K562 (cell line): ENCODE data around the gene FAM199X. TPM values are rescaled to one million over a fixed set of nuclear protein-coding genes. Genes with fewer than 3 reads are reported as not detected.

ENCODE experiments used
- ATAC-seq: fragments of 200-7000 bp; cut with Tn5 transposase; 3 replicates; pipeline ENCODE4 v1.9.1; 2020; ENCODE audit warnings: moderate library complexity
- BruUV-seq: library from RNA; stranded (reverse); fragments of 400-500 nt; replicated peaks from 2 replicates; lab custom pipeline; 2021; lab: Mats Ljungman, UMichigan
- CTCF ChIA-PET: fragments of 300-600 bp; formaldehyde crosslinking; extraction: SDS; loops from one replicate; lab custom pipeline; 2021; ENCODE audit warnings: low intra/inter-chr PET ratio; lab: Yijun Ruan, JAX
- POLR2A ChIA-PET: fragments of 300-600, 350-650 bp; sonication (Branson Sonifier 250); formaldehyde crosslinking; extraction: SDS; loops from one replicate; lab custom pipeline; 2021; ENCODE audit warnings: antibody characterized with exemption, inconsistent platforms; lab: Yijun Ruan, JAX
- DNase-seq, 4 experiments: peaks; one replicate each; pipeline versions ENCODE4 v3.0.0 to v3.0.0-alpha.2; 2011 to 2018; ENCODE audit warnings: low spot score in 3 of 4, mixed read lengths in 3 of 4; ENCODE audit errors: extremely low read depth in 1 of 4
- FAIRE-seq: peaks from 2 replicates; lab custom pipeline; 2011; peaks lifted over from hg19 to GRCh38; lab: Jason Lieb, UNC
- H2AFZ ChIP-seq: 2 replicates; pipeline ENCODE4 v1.6.0; 2011; ENCODE audit warnings: low read depth, low read length, control low read depth, inconsistent platforms
- H3K27ac ChIP-seq: fragments of 200-600 bp; 3 replicates; pipeline ENCODE4 v1.8.0; 2011; ENCODE audit warnings: low read depth, mild to moderate bottlenecking, control low read depth, inconsistent platforms, low read length, moderate library complexity, mixed read lengths; ENCODE audit errors: extremely low read depth
- H3K27me3 ChIP-seq, 2 experiments: fragments of 300-600 bp in 1 of 2; 2 replicates in 1 of 2; 3 replicates in 1 of 2; pipeline versions ENCODE4 v1.6.0 to v1.8.0; 2011; ENCODE audit warnings: inconsistent platforms in 2 of 2, low read length in 2 of 2, mild to moderate bottlenecking in 1 of 2, mixed read lengths in 1 of 2, moderate library complexity in 1 of 2; ENCODE audit not compliant: control insufficient read depth in 2 of 2, insufficient read depth in 2 of 2
- H3K36me3 ChIP-seq: fragments of 300-600 bp; 3 replicates; pipeline ENCODE4 v1.8.0; 2011; ENCODE audit warnings: mild to moderate bottlenecking, low read length, inconsistent platforms; ENCODE audit not compliant: control insufficient read depth, insufficient read depth
- H3K4me1 ChIP-seq, 2 experiments: fragments of 200-600 bp in 1 of 2; replicated peaks in 1 of 2; 2 replicates in 1 of 2; 3 replicates in 1 of 2; pipeline versions ENCODE4 v1.5.1 to v1.8.0; 2011; ENCODE audit warnings: inconsistent platforms in 2 of 2, low read length in 2 of 2, mild to moderate bottlenecking in 1 of 2, mixed read lengths in 1 of 2, moderate library complexity in 1 of 2; ENCODE audit not compliant: control insufficient read depth in 2 of 2, insufficient read depth in 2 of 2
- H3K4me2 ChIP-seq: 2 replicates; pipeline ENCODE4 v1.6.1; 2011; ENCODE audit warnings: low read length, control low read depth, inconsistent platforms, mixed read lengths; ENCODE audit not compliant: insufficient read depth
- H3K4me3 ChIP-seq: fragments of 200-600 bp; sonication (generic), shearing (Covaris generic); 2 replicates; pipeline ENCODE4 v1.5.1; 2016; ENCODE audit warnings: control low read depth, inconsistent platforms
- H3K79me2 ChIP-seq: fragments of 200-600 bp; 3 replicates; pipeline ENCODE4 v1.8.0; 2011; ENCODE audit warnings: low read length, inconsistent platforms; ENCODE audit not compliant: control insufficient read depth, insufficient read depth
- H3K9ac ChIP-seq, 2 experiments: 2 replicates each; pipeline versions ENCODE4 v1.6.0 to v1.6.1; 2011; ENCODE audit warnings: low read depth in 2 of 2, low read length in 2 of 2, control low read depth in 1 of 2, inconsistent platforms in 1 of 2, mild to moderate bottlenecking in 1 of 2, mixed read lengths in 1 of 2; ENCODE audit not compliant: insufficient read depth in 1 of 2
- H3K9me1 ChIP-seq: one replicate; pipeline ENCODE4 v1.6.0; 2011; ENCODE audit warnings: inconsistent platforms, mild to moderate bottlenecking, low read length, moderate library complexity; ENCODE audit not compliant: control insufficient read depth, insufficient read depth
- H3K9me3 ChIP-seq: replicated peaks from 2 replicates; pipeline ENCODE4 v1.5.1; 2011; ENCODE audit warnings: low read depth, low read length, inconsistent platforms; ENCODE audit not compliant: control insufficient read depth, insufficient read depth
- H4K20me1 ChIP-seq: replicated peaks from 2 replicates; pipeline ENCODE4 v1.6.1; 2011; ENCODE audit warnings: low read length, inconsistent platforms, mixed read lengths; ENCODE audit not compliant: control insufficient read depth, insufficient read depth
- BDP1 ChIP-seq: IDR thresholded peaks from 3 replicates; pipeline ENCODE4 v1.6.1; 2011; ENCODE audit not compliant: insufficient read length, insufficient read depth
- CEBPG ChIP-seq, 3 experiments: fragments of 200-800 bp in 1 of 3; sonication (Bioruptor generic) in 1 of 3; sonication (generic) in 1 of 3; formaldehyde crosslinking in 1 of 3; IDR thresholded peaks in 2 of 3; conservative IDR thresholded peaks in 1 of 3; 2 replicates each; pipeline versions ENCODE4 v1.6.1 to v1.8.0; 2016 to 2022; ENCODE audit warnings: missing compliant biosample characterization in 2 of 3, missing genetic modification characterization in 2 of 3, mild to moderate bottlenecking in 1 of 3, missing genetic modification reagents in 1 of 3
- DNMT1 ChIP-seq: fragments of 450-650 bp; IDR thresholded peaks from 2 replicates; pipeline ENCODE4 v1.6.1; 2016; ENCODE audit warnings: antibody characterized with exemption, mild to moderate bottlenecking
- NRF1 ChIP-seq, 2 experiments: fragments of 450-650 bp; IDR thresholded peaks in 1 of 2; conservative IDR thresholded peaks in 1 of 2; 2 replicates each; pipeline ENCODE4 v1.6.1; 2014; ENCODE audit warnings: mild to moderate bottlenecking in 2 of 2
- THRAP3 ChIP-seq: fragments of 450-650 bp; IDR thresholded peaks from 2 replicates; pipeline ENCODE4 v1.6.1; 2016; ENCODE audit warnings: mild to moderate bottlenecking, inconsistent platforms, borderline replicate concordance
- ZNF408 ChIP-seq: fragments of 250-450 bp; sonication (Bioruptor Pico); IDR thresholded peaks from 2 replicates; pipeline ENCODE4 v1.4.0; 2020; ENCODE audit warnings: low read depth, mild to moderate bottlenecking, moderate library complexity
- WGBS: fragments of 100-300 bp; shearing (Covaris generic); methylation state at CpG from one replicate; pipeline ENCODE4 v1.1.6; 2016; ENCODE audit warnings: low coverage, mixed read lengths; ENCODE audit not compliant: insufficient coverage; ENCODE audit errors: missing lambda C conversion rate; 5-methylcytosine and 5-hydroxymethylcytosine counted together
- in situ Hi-C: fragments of 300-500 bp; cut with MboI; formaldehyde crosslinking; loops from 4 replicates; pipeline ENCODE4 v1.15.0; 2018; ENCODE audit warnings: inconsistent platforms, mixed read lengths
- intact Hi-C: fragments of 100-400 bp; cut with micrococcal nuclease; formaldehyde crosslinking; loops from 2 replicates; pipeline ENCODE4 v1.14.2; 2022
- polyA plus RNA-seq, 8 experiments: library from polyadenylated mRNA; depleted of rRNA in 4 of 8; stranded (reverse) in 5 of 8; unstranded in 3 of 8; fragments of >200 nt; fragmentation: Nextera tagmentation in 2 of 8; fragmentation: Illumina TruSeq in 1 of 8; extraction: Ambion mirVana in 2 of 8; extraction: Trizol in 1 of 8; gene quantifications; 2 replicates each; pipeline versions ENCODE4 v1.2.1 to v1.2.3, GENCODE V29; 2011 to 2014; ENCODE audit warnings: inconsistent platforms in 1 of 8, missing spikeins in 1 of 8
- total RNA-seq, 7 experiments: library from RNA; depleted of rRNA in 6 of 7; stranded (reverse); fragments of >200 nt in 6 of 7; fragmentation: Illumina TruSeq in 2 of 7; extraction: Trizol in 2 of 7; gene quantifications; 2 replicates each; pipeline versions ENCODE4 v1.2.1 to v1.2.3, GENCODE V29; 2011 to 2021; ENCODE audit warnings: low replicate concordance in 1 of 7
- TF ChIP-seq, protein P1 (sequence below), 2 experiments: fragments of 450-650 bp in 1 of 2; sonication (generic) in 1 of 2; formaldehyde crosslinking in 1 of 2; IDR thresholded peaks in 1 of 2; conservative IDR thresholded peaks in 1 of 2; 2 replicates each; pipeline versions ENCODE4 v1.6.1 to v1.8.1; 2016 to 2023; ENCODE audit warnings: mild to moderate bottlenecking in 2 of 2, moderate library complexity in 2 of 2, inconsistent platforms in 1 of 2, missing genetic modification reagents in 1 of 2

The FAM199X gene
- total and polyA plus RNA-seq, 9 of the 15 experiments (the other 6 are each of a cell fraction or from before 2014, with no cell fraction given) = 4.6 to 22.2 (median 13.7) TPM

DNA sequence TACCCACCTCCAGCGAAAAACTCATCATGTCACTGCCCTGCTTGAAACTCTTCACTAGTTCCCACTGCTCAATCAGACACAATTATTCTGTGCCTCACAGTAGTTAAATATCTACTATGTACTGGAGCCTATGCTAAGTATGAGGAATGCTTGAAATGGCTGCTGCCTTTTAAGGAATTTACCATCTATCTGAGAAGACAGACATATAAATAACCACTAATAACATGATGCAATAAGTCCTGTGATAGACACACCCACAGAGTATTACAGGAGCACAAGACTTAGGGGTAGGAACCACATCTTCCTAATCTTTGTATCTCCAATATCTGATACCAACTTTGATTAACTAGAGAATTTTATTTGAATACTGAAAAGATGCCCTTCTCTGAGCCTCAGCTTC is 30.6 kb upstream of the FAM199X start:
- BruUV-seq = no TSS peak
- no peak overlapping the region for H3K27ac ChIP-seq
- no peak overlapping the region for H3K4me2 ChIP-seq
- H3K4me3 ChIP-seq = no peak overlapping the region
- TF ChIP-seq NRF1 (conservative IDR thresholded peaks at IDR 0.05 in 1 of 2, IDR thresholded peaks at IDR 0.05 in 1 of 2) (no peak), THRAP3 (no peak), BDP1 (no peak), DNMT1 (no peak), ZNF408 (no peak), CEBPG (CRISPR knock-in tag; IDR thresholded peaks at IDR 0.05) (no peak), CEBPG (tag; conservative IDR thresholded peaks at IDR 0.05 in 1 of 2, IDR thresholded peaks at IDR 0.05 in 1 of 2) (0 out of 4 replicates have a peak, but pooled peaks of 1 of the 2 experiments have one; percentile 15)
- TF ChIP-seq, protein P1, sequence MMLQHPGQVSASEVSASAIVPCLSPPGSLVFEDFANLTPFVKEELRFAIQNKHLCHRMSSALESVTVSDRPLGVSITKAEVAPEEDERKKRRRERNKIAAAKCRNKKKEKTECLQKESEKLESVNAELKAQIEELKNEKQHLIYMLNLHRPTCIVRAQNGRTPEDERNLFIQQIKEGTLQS (IDR thresholded peaks at IDR 0.05) = 0 out of 2 replicates have a peak, but pooled peaks have one; percentile 12
- TF ChIP-seq, protein P1 (CRISPR knock-in tag; conservative IDR thresholded peaks at IDR 0.05) = no peak
- TF ChIP-seq, all 486 proteins: peak for 2
- in situ Hi-C loops = no loop called here
- no peak overlapping the region for H3K9ac ChIP-seq
- no peaks in the 10 kb centered on the region for H3K27me3 ChIP-seq
- WGBS = 50% methylated on average over 1 of the region's 1 CpG
- H2AFZ ChIP-seq = no peak overlapping the region
- H3K79me2 ChIP-seq = no peaks in the 10 kb centered on the region
- intact Hi-C loops = loop anchor here (2.0 kb wide), 2 partner anchors 37 to 291 kb away; no protein-coding TSS in a partner anchor
- H4K20me1 ChIP-seq = peaks cover 6% of the 10 kb centered on the region; the same call in 1 of the 2 replicates
- H3K9me1 ChIP-seq = no peaks in the 10 kb centered on the region
- FAIRE-seq = no peak
- CTCF ChIA-PET = interaction anchor here (0.9 to 1.8 kb wide), 3 partner anchors 290 to 447 kb away, joined by 3 to 5 read pairs (median 3); no protein-coding TSS in a partner anchor
- DNase-seq = no peak
- POLR2A ChIA-PET = no interaction called here
- no peaks in the 10 kb centered on the region for H3K9me3 ChIP-seq
- no peaks in the 10 kb centered on the region for H3K4me1 ChIP-seq
- H3K36me3 ChIP-seq = no peaks in the 10 kb centered on the region
- ATAC-seq = no peak
